NT2/D1 (cell line): Measurements from ENCODE around the gene CATSPERE.

Source experiments
- SUZ12 ChIP-seq: IDR thresholded peaks from 2 replicates; pipeline ENCODE4 v1.6.1; 2011; ENCODE audit not compliant: insufficient read length, insufficient read depth; ENCODE audit errors: extremely low read depth
- YY1 ChIP-seq: IDR thresholded peaks from 2 replicates; pipeline ENCODE4 v1.6.1; 2011; ENCODE audit not compliant: insufficient read length, insufficient read depth
- ZNF274 ChIP-seq: IDR thresholded peaks from 2 replicates; pipeline ENCODE4 v1.6.1; 2011; ENCODE audit warnings: mild to moderate bottlenecking, low read depth, low read length

GRCh38 chr1:244657421-244657820, 196.3 kb downstream of the CATSPERE start:
- TF ChIP-seq YY1, result no peak
- TF ChIP-seq ZNF274, result no peak
- TF ChIP-seq SUZ12, result no peak
